B cell (primary cell): Measurements from ENCODE around the gene SHANK1. TPM values are rescaled to one million over a fixed set of nuclear protein-coding genes. Genes with fewer than 3 reads are reported as not detected.

Experiments
- ATAC-seq: fragments of 200-7000 bp; cut with Tn5 transposase; one replicate; pipeline ENCODE4 v1.10.0; 2021; ENCODE audit warnings: low read depth, mild to moderate bottlenecking, moderate number of reproducible peaks, moderate library complexity
- CTCF ChIA-PET: fragments of 350-600 bp; sonication (Branson Sonifier 250); formaldehyde crosslinking; loops from one replicate; lab custom pipeline; 2021; ENCODE audit warnings: antibody characterized with exemption, inconsistent platforms; lab: Charles Lee
- POLR2A ChIA-PET: fragments of 350-600 bp; sonication (Branson Sonifier 250); formaldehyde crosslinking; loops from one replicate; lab custom pipeline; 2021; ENCODE audit warnings: antibody characterized with exemption; lab: Charles Lee
- DNase-seq: peaks from one replicate; pipeline ENCODE4 v3.0.0; 2013
- H2AFZ ChIP-seq: 2 replicates; pipeline ENCODE4 v1.6.1; 2012; ENCODE audit warnings: mild to moderate bottlenecking, low read depth, low read length; ENCODE audit not compliant: insufficient read depth, poor library complexity, severe bottlenecking
- H3K27ac ChIP-seq, 2 donors: 1 replicate in 1 of 2; 2 replicates in 1 of 2; pipeline ENCODE4 v1.5.1; 2012 to 2013; ENCODE audit warnings: low read length in 2 of 2, mild to moderate bottlenecking in 2 of 2, moderate library complexity in 1 of 2
- H3K27me3 ChIP-seq, 4 experiments: fragments of 200-600 bp in 1 of 4; sonication (generic) in 1 of 4; replicated peaks in 1 of 4; 1 replicate in 2 of 4; 2 replicates in 2 of 4; pipeline versions ENCODE4 v1.6.1 to v1.7.0; 2013 to 2016; ENCODE audit warnings: low read length in 3 of 4, mild to moderate bottlenecking in 2 of 4, mixed read lengths in 1 of 4, moderate library complexity in 1 of 4; ENCODE audit not compliant: insufficient read depth in 4 of 4, control insufficient read depth in 3 of 4; ENCODE audit errors: control extremely low read depth in 1 of 4
- H3K36me3 ChIP-seq, 2 experiments: replicated peaks in 1 of 2; 1 replicate in 1 of 2; 2 replicates in 1 of 2; pipeline versions ENCODE4 v1.6.1 to v1.7.1; 2013; ENCODE audit warnings: low read length in 1 of 2; ENCODE audit not compliant: insufficient read depth in 2 of 2, control insufficient read depth in 1 of 2; ENCODE audit errors: control extremely low read depth in 1 of 2, extremely low read depth in 1 of 2
- H3K4me1 ChIP-seq, 2 donors: fragments of 200-600 bp in 1 of 2; sonication (generic) in 1 of 2; 1 replicate in 1 of 2; 2 replicates in 1 of 2; pipeline versions ENCODE4 v1.5.1 to v1.6.1; 2013 to 2017; ENCODE audit warnings: low read length in 2 of 2; ENCODE audit not compliant: control insufficient read depth in 2 of 2, insufficient read depth in 2 of 2
- H3K4me2 ChIP-seq: replicated peaks from 2 replicates; pipeline ENCODE3; 2012; ENCODE audit warnings: mild to moderate bottlenecking, low read depth, low read length; ENCODE audit not compliant: poor library complexity, severe bottlenecking
- H3K4me3 ChIP-seq, 5 experiments: fragments of 200-600 bp in 1 of 5; sonication (generic) in 1 of 5; 1 replicate in 3 of 5; 2 replicates in 2 of 5; pipeline versions ENCODE4 v1.5.1 to v1.7.0; 2011 to 2016; ENCODE audit warnings: low read length in 4 of 5, mild to moderate bottlenecking in 4 of 5, low read depth in 2 of 5, control low read depth in 1 of 5, moderate library complexity in 1 of 5; ENCODE audit not compliant: insufficient read depth in 1 of 5; ENCODE audit errors: control extremely low read depth in 1 of 5, extremely low read depth in 1 of 5
- H3K79me2 ChIP-seq: fragments of 200-600 bp; sonication (generic); one replicate; pipeline ENCODE4 v1.6.0; 2016; ENCODE audit warnings: low read length; ENCODE audit not compliant: control insufficient read depth, insufficient read depth
- H3K9ac ChIP-seq: fragments of 200-600 bp; sonication (generic); 2 replicates; pipeline ENCODE4 v1.6.1; 2017; ENCODE audit warnings: mild to moderate bottlenecking, low read length, moderate library complexity
- H3K9me3 ChIP-seq, 3 donors: one replicate each; pipeline versions ENCODE4 v1.6.1 to v1.7.1; 2013; ENCODE audit warnings: low read length in 2 of 3; ENCODE audit not compliant: control insufficient read depth in 2 of 3, insufficient read depth in 1 of 3; ENCODE audit errors: control extremely low read depth in 1 of 3
- H4K20me1 ChIP-seq: 2 replicates; pipeline ENCODE4 v1.6.0; 2012; ENCODE audit warnings: mild to moderate bottlenecking, low read length; ENCODE audit not compliant: insufficient read depth, control insufficient read depth, poor library complexity, severe bottlenecking
- H3K27ac Mint-ChIP-seq: one replicate; pipeline ENCODE4 v1.8.0; 2021; ENCODE audit warnings: mixed read lengths
- H3K27me3 Mint-ChIP-seq: one replicate; pipeline ENCODE4 v1.8.0; 2021; ENCODE audit warnings: mixed read lengths
- H3K4me1 Mint-ChIP-seq: one replicate; pipeline ENCODE4 v1.8.0; 2021; ENCODE audit warnings: mixed read lengths
- H3K4me3 Mint-ChIP-seq: one replicate; pipeline ENCODE4 v1.8.0; 2021; ENCODE audit warnings: mixed read lengths
- H3K9me3 Mint-ChIP-seq: one replicate; pipeline ENCODE4 v1.8.0; 2022; ENCODE audit warnings: mixed read lengths; ENCODE audit not compliant: insufficient read depth
- CTCF ChIP-seq: fragments of 200-600 bp; IDR thresholded peaks from one replicate; pipeline ENCODE4 v1.8.0; 2022; ENCODE audit warnings: antibody characterized with exemption, mild to moderate bottlenecking
- EZH2 ChIP-seq: IDR thresholded peaks from 2 replicates; pipeline ENCODE4 v1.6.1; 2012; ENCODE audit warnings: borderline replicate concordance, low read depth, mild to moderate bottlenecking, moderate library complexity, low read length; ENCODE audit not compliant: insufficient read depth, poor library complexity, severe bottlenecking
- WGBS: methylation state at CpG from one replicate; pipeline ENCODE4 v1.1.5; 2013; ENCODE audit warnings: missing lambda C conversion rate; ENCODE audit not compliant: insufficient coverage; 5-methylcytosine and 5-hydroxymethylcytosine counted together
- intact Hi-C: fragments of 100-400 bp; cut with micrococcal nuclease; formaldehyde crosslinking; loops from one replicate; pipeline ENCODE4 v1.10.0; 2022
- polyA plus RNA-seq: library from polyadenylated mRNA; depleted of rRNA; stranded (reverse); fragments of >200 nt; gene quantifications from 2 replicates; pipeline ENCODE4 v1.2.3, GENCODE V29; 2012
- total RNA-seq, 2 donors: library from RNA; stranded (reverse); fragments of 120-200 nt in 1 of 2; gene quantifications; 1 replicate in 1 of 2; 2 replicates in 1 of 2; pipeline versions ENCODE4 v1.2.3 to v1.2.4, GENCODE V29; 2013 to 2022

The SHANK1 gene
- total and polyA plus RNA-seq, 2 donors (not counting 1 experiment from before 2014, with no cell fraction given), result not detected

DNA sequence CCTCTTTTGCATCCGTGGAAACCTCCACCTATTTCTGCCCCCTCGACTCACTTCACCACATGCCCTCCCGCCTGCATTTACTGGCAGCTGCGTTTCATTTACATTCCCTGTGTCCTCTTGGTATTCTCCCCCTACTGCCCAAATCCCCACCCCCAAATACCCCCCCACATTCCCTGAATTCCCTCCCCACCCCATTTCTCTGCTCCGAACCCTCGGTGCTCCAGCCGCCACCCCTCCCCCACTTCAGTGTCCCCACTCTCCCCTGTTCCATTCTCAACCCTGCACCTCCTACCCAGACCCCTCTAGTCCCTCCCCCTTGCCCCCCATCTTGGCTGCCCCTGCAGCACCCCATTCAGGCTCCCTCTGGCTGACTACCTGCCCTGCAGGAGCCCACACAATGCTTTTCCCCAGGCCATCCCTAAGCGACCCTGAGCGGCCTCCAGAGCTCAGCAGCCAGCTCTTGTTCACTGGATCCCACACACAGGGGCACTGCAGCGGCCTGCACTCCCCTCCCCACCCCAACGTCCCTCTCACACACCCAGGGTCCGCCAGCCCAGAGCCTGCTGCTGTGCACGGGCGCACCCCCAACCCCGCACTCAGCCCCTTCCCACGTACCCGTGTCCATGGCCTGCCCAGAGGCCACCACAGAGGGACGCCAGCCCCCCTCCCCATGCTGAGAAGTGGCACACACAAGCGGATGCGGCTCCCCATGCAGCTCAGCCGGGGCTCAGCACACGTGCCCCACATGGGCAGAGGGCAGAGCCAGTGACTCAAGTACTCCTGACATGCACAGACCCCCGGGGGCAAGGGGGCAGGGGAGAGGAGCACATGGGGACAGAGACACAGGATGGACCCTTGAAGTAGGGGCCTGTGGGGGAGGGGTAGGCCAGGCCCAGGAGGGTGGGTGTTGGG, 26.3 kb downstream of the SHANK1 start:
- Histone ChIP-seq H4K20me1 (no peaks in the 10 kb centered on the region), H3K27ac (no peak overlapping the region), H3K4me2 (no peak overlapping the region), H3K79me2 (no peaks in the 10 kb centered on the region), H3K27me3 (peaks cover 0 to 64% (median 25%) of the 10 kb centered on the region in 4 experiments), H3K36me3 (no peaks in the 10 kb centered on the region), H2AFZ (no peak overlapping the region), H3K4me3 (no peak overlapping the region), H3K9me3 (peaks cover 0 to 19% (median 0%) of the 10 kb centered on the region in 3 donors), H3K4me1 (peaks cover 0 to 14% of the 10 kb centered on the region in 2 donors), H3K9ac (no peak overlapping the region)
- ChIA-PET POLR2A (no interaction called here), CTCF (no interaction called here)
- Mint-ChIP-seq H3K9me3 (no peaks in the 10 kb centered on the region), H3K27me3 (peaks cover 53% of the 10 kb centered on the region), H3K27ac (no peak overlapping the region), H3K4me3 (no peak overlapping the region), H3K4me1 (peaks cover 2% of the 10 kb centered on the region)
- TF ChIP-seq CTCF, result no peak
- no peak for TF ChIP-seq EZH2
- intact Hi-C loops, result no loop called here
- ATAC-seq, result no peak
- no peak for DNase-seq
- WGBS, result 8% methylated on average over 22 of the region's 23 CpGs

GRCh38 chr19:50690439-50690838, 29.2 kb downstream of the SHANK1 start:
- Histone ChIP-seq H3K4me2 (no peak overlapping the region), H4K20me1 (no peaks in the 10 kb centered on the region), H3K27ac (no peak overlapping the region), H2AFZ (no peak overlapping the region), H3K27me3 (peaks cover 0 to 69% (median 29%) of the 10 kb centered on the region in 4 experiments), H3K79me2 (no peaks in the 10 kb centered on the region), H3K4me3 (no peak overlapping the region), H3K36me3 (no peaks in the 10 kb centered on the region), H3K9me3 (peaks cover 0 to 14% (median 0%) of the 10 kb centered on the region in 3 donors), H3K9ac (no peak overlapping the region), H3K4me1 (peaks cover 0 to 18% of the 10 kb centered on the region in 2 donors)
- 74% methylated on average over 7 of the region's 7 CpGs for WGBS
- Mint-ChIP-seq H3K27ac (no peak overlapping the region), H3K4me1 (peaks cover 2% of the 10 kb centered on the region), H3K4me3 (no peak overlapping the region), H3K27me3 (peaks cover 46% of the 10 kb centered on the region), H3K9me3 (no peaks in the 10 kb centered on the region)
- ATAC-seq (no peak), DNase-seq (no peak)
- ChIA-PET POLR2A (no interaction called here), CTCF (no interaction called here)
- intact Hi-C loops, result no loop called here
- TF ChIP-seq CTCF, result no peak
- TF ChIP-seq EZH2, result no peak
